Prostate gland (tissue), 2 donors: ENCODE measurements around the gene CCDC34. TPM values are rescaled to one million over a fixed set of nuclear protein-coding genes. Genes with fewer than 3 reads are reported as not detected.

Experiments used
- DNase-seq: peaks from one replicate; pipeline ENCODE4 v3.0.0-alpha.2; 2019; ENCODE audit warnings: low spot score
- H3K27ac ChIP-seq, 2 donors: fragments of 200-600 bp; sonication (generic); 2 replicates each; pipeline ENCODE4 v1.5.1; 2017 to 2019
- H3K27me3 ChIP-seq: fragments of 200-600 bp; sonication (generic); replicated peaks from 2 replicates; pipeline ENCODE4 v1.5.1; 2019; ENCODE audit not compliant: insufficient read depth
- H3K36me3 ChIP-seq, 2 donors: fragments of 200-600 bp; sonication (generic); 1 replicate in 1 of 2; 2 replicates in 1 of 2; pipeline versions ENCODE4 v1.5.1 to v1.8.1; 2017 to 2019
- H3K4me1 ChIP-seq: fragments of 200-600 bp; sonication (generic); replicated peaks from 2 replicates; pipeline ENCODE4 v1.5.1; 2019
- H3K4me3 ChIP-seq, 2 donors: fragments of 200-600 bp; sonication (generic); 2 replicates each; pipeline ENCODE4 v1.5.1; 2017 to 2019
- H3K9me3 ChIP-seq: fragments of 200-600 bp; sonication (generic); 2 replicates; pipeline ENCODE4 v1.5.1; 2017
- POLR2A ChIP-seq: fragments of 450-650 bp; IDR thresholded peaks from one replicate; pipeline ENCODE4 v1.6.1; 2016; ENCODE audit warnings: antibody characterized with exemption, mild to moderate bottlenecking
- POLR2AphosphoS5 ChIP-seq: sonication (generic); formaldehyde crosslinking; IDR thresholded peaks from one replicate; pipeline ENCODE4 v1.6.1; 2017; ENCODE audit warnings: antibody characterized with exemption
- WGBS: methylation state at CpG from one replicate; pipeline ENCODE4 v1.1.5; 2018; 5-methylcytosine and 5-hydroxymethylcytosine counted together
- intact Hi-C: fragments of 100-400 bp; cut with DNase I; formaldehyde crosslinking; loops from one replicate; pipeline ENCODE4 v1.14.2; 2022
- total RNA-seq, 2 donors: library from RNA; depleted of rRNA; stranded (reverse); fragments of >200 nt; gene quantifications; one replicate each; pipeline ENCODE4 v1.1.0, GENCODE V29; 2016
- TF ChIP-seq, protein P1 (sequence below), 4 experiments: fragments of 200-600 bp in 2 of 4; fragments of 450-650 bp in 2 of 4; sonication (generic) in 2 of 4; IDR thresholded peaks; 1 replicate in 3 of 4; 2 replicates in 1 of 4; pipeline ENCODE4 v1.5.1; 2016 to 2019; ENCODE audit warnings: antibody characterized with exemption in 4 of 4, mild to moderate bottlenecking in 2 of 4, moderate library complexity in 2 of 4

The CCDC34 gene
- total RNA-seq, 2 donors from 2014 or later = 5.7 to 6.7 TPM

DNA sequence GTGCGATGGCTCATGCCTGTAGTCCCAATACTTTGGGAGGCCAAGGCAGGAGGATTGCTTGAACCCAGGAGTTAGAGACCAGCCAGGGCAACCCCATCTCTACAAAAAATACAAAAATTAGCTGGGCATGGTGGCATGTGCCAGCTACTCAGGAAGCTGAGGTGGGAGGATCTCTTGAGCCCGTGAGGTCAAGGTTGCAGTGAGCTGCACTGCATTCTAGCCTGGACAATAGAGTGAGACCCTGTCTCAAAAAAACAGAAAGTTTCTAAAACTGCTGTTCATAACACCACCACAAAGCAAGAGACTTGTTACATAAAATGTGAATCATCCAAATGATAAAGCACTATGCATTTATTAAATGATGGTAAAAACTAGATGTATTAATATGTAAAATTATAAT, 40.2 kb upstream of the CCDC34 start:
- H3K9me3 ChIP-seq = no peaks in the 10 kb centered on the region
- peaks cover 5% of the 10 kb centered on the region for H3K4me1 ChIP-seq
- TF ChIP-seq, protein P1, sequence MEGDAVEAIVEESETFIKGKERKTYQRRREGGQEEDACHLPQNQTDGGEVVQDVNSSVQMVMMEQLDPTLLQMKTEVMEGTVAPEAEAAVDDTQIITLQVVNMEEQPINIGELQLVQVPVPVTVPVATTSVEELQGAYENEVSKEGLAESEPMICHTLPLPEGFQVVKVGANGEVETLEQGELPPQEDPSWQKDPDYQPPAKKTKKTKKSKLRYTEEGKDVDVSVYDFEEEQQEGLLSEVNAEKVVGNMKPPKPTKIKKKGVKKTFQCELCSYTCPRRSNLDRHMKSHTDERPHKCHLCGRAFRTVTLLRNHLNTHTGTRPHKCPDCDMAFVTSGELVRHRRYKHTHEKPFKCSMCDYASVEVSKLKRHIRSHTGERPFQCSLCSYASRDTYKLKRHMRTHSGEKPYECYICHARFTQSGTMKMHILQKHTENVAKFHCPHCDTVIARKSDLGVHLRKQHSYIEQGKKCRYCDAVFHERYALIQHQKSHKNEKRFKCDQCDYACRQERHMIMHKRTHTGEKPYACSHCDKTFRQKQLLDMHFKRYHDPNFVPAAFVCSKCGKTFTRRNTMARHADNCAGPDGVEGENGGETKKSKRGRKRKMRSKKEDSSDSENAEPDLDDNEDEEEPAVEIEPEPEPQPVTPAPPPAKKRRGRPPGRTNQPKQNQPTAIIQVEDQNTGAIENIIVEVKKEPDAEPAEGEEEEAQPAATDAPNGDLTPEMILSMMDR (IDR thresholded peaks at IDR 0.05) = no peak
- no peak overlapping the region for H3K27ac ChIP-seq
- no peak for DNase-seq
- no peaks in the 10 kb centered on the region for H3K27me3 ChIP-seq
- intact Hi-C loops = no loop called here
- H3K4me3 ChIP-seq = no peak overlapping the region
- WGBS = 80% methylated on average over 2 of the region's 2 CpGs
- no peaks in the 10 kb centered on the region for H3K36me3 ChIP-seq

DNA sequence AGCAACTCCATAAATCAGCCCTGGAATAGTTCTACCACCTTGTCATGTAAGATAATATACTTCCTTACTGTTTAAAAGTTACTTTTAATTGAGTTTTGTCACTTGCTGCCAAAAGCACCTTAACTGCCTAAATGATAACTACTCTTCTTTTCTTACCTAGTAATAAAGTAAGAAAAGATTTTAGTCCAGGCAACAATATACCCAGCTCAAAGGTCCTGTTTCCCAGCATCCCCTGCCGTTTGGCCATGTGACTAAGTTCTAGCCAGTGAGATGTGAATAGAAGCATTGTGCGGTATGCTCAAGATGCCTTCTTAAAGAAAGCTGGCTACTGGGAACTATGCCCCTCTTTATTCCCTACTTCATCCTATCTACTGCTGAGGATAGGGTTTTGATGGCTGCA, 39.4 kb upstream of the CCDC34 start:
- TF ChIP-seq POLR2A (no peak), POLR2AphosphoS5 (no peak)
- TF ChIP-seq, protein P1 (IDR thresholded peaks at IDR 0.05) = no peak
- intact Hi-C loops = no loop called here
- H3K36me3 ChIP-seq = no peaks in the 10 kb centered on the region
- 90% methylated on average over 2 of the region's 2 CpGs for WGBS
- H3K27me3 ChIP-seq = no peaks in the 10 kb centered on the region
- H3K4me1 ChIP-seq = peaks cover 6% of the 10 kb centered on the region
- no peak for DNase-seq
- H3K9me3 ChIP-seq = no peaks in the 10 kb centered on the region
- H3K4me3 ChIP-seq = no peak overlapping the region
- no peak overlapping the region for H3K27ac ChIP-seq

- H3K9me3 ChIP-seq = no peaks in the 10 kb centered on the region
- WGBS = 69% methylated on average over 5 of the region's 5 CpGs
- H3K36me3 ChIP-seq = no peaks in the 10 kb centered on the region
- H3K4me1 ChIP-seq = peaks cover 9% of the 10 kb centered on the region
- no peaks in the 10 kb centered on the region for H3K27me3 ChIP-seq
- H3K27ac ChIP-seq = no peak overlapping the region
- intact Hi-C loops = no loop called here
- TF ChIP-seq POLR2A (no peak), POLR2AphosphoS5 (no peak)
- TF ChIP-seq, protein P1 (IDR thresholded peaks at IDR 0.05) = no peak
- H3K4me3 ChIP-seq = no peak overlapping the region
- DNase-seq = no peak
Measured at GRCh38 chr11:27401833-27402316, 38.9 kb upstream of the CCDC34 start.

DNA sequence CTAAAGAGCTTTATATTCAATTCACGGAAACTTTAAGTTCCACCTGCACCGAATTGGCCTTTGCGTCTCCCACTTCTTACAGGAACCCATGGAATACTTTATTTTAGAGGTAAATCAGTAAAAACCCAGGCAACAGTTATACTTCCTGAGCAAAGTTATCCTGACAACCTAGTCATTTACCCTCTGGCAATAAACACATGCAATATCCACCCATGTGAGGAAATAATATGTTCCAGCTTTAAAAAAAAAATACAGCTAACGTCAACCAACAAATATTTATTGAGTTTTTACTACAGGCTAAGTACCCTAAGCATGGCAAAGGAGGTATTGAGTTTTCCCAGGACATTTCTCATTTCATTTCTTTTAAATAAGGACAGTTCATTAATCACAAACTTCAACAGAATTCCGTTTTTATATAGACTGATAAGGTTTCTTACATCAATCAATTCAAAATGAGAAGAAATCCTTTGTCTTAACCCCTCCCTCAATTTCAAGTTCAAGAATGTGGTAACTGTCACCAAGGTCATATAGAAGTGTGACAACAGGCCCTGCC, 38.3 kb upstream of the CCDC34 start:
- Histone ChIP-seq H3K27me3 (no peaks in the 10 kb centered on the region), H3K4me3 (no peak overlapping the region), H3K9me3 (no peaks in the 10 kb centered on the region), H3K27ac (no peak overlapping the region), H3K4me1 (peaks cover 9% of the 10 kb centered on the region), H3K36me3 (no peaks in the 10 kb centered on the region)
- DNase-seq = no peak
- intact Hi-C loops = no loop called here
- TF ChIP-seq, protein P1 (IDR thresholded peaks at IDR 0.05) = no peak
- no peak for TF ChIP-seq POLR2AphosphoS5
- no peak for TF ChIP-seq POLR2A
- 77% methylated on average over 5 of the region's 5 CpGs for WGBS

DNA sequence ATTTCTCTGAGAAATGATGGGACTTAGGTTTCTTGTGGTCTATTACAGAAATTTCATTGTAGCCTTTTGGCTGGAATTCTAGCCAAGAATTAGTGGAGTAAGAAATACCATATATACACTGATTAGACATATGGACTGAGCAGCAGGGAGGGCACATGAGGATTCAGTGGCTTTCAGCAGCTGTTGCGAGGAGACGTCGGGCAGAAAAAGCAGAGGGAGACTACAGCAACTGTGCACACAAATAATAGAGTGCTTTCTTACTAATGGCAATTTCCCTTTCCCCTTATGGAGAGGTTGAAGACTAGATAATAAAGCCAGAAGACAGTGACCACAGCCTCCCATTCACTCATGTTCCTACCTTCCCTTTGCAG, 35.4 kb upstream of the CCDC34 start:
- TF ChIP-seq, protein P1 (IDR thresholded peaks at IDR 0.05) = no peak
- TF ChIP-seq POLR2AphosphoS5 (no peak), POLR2A (no peak)
- peaks cover 9% of the 10 kb centered on the region for H3K4me1 ChIP-seq
- H3K27ac ChIP-seq = no peak overlapping the region
- no peak for DNase-seq
- H3K9me3 ChIP-seq = no peaks in the 10 kb centered on the region
- no peaks in the 10 kb centered on the region for H3K27me3 ChIP-seq
- WGBS = 92% methylated on average over 3 of the region's 3 CpGs
- no peaks in the 10 kb centered on the region for H3K36me3 ChIP-seq
- no peak overlapping the region for H3K4me3 ChIP-seq
- intact Hi-C loops = no loop called here
